GM23338 (cell line): ENCODE data around the gene ALDH5A1. TPM values are rescaled to one million over a fixed set of nuclear protein-coding genes. Genes with fewer than 3 reads are reported as not detected.

Source experiments
- ATAC-seq: fragments of 200-7000 bp; cut with Tn5 transposase; 3 replicates; pipeline ENCODE4 v1.9.1; 2020
- DNase-seq: peaks from one replicate; pipeline ENCODE4 v3.0.0-alpha.2; 2015; ENCODE audit warnings: low spot score
- H2AFZ ChIP-seq: fragments of 200-600 bp; sonication (generic); 2 replicates; pipeline ENCODE4 v1.8.0; 2016; ENCODE audit warnings: antibody characterized with exemption, mild to moderate bottlenecking, moderate library complexity
- H3F3A ChIP-seq: fragments of 200-600 bp; sonication (generic); replicated peaks from 2 replicates; pipeline ENCODE4 v1.8.0; 2017; ENCODE audit warnings: antibody characterized with exemption, mixed run types, low read depth
- H3K27ac ChIP-seq: fragments of 200-600 bp; sonication (generic); 2 replicates; pipeline ENCODE4 v1.6.1; 2016; ENCODE audit warnings: low read depth
- H3K27me3 ChIP-seq: fragments of 200-600 bp; sonication (generic); 2 replicates; pipeline ENCODE4 v1.8.0; 2016; ENCODE audit warnings: mild to moderate bottlenecking, mixed run types, moderate library complexity; ENCODE audit not compliant: insufficient read depth
- H3K36me3 ChIP-seq: fragments of 200-600 bp; sonication (generic); 2 replicates; pipeline ENCODE4 v1.8.0; 2016; ENCODE audit warnings: mild to moderate bottlenecking; ENCODE audit not compliant: insufficient read depth
- H3K4me1 ChIP-seq: fragments of 200-600 bp; sonication (generic); 2 replicates; pipeline ENCODE4 v1.8.0; 2016; ENCODE audit warnings: mild to moderate bottlenecking, moderate library complexity; ENCODE audit not compliant: insufficient read depth
- H3K4me2 ChIP-seq: fragments of 200-600 bp; sonication (generic); 2 replicates; pipeline ENCODE4 v1.7.1; 2017; ENCODE audit warnings: mixed run types
- H3K4me3 ChIP-seq: fragments of 200-600 bp; sonication (generic); 2 replicates; pipeline ENCODE4 v1.6.1; 2016; ENCODE audit warnings: mixed run types
- H3K79me2 ChIP-seq: fragments of 200-600 bp; sonication (generic); replicated peaks from 2 replicates; pipeline ENCODE4 v1.8.0; 2017; ENCODE audit warnings: mild to moderate bottlenecking; ENCODE audit not compliant: insufficient read depth
- H3K9me2 ChIP-seq: fragments of 200-600 bp; sonication (generic); 2 replicates; pipeline ENCODE4 v1.8.0; 2017; ENCODE audit not compliant: insufficient read depth
- H4K20me1 ChIP-seq: fragments of 200-600 bp; sonication (generic); replicated peaks from 2 replicates; pipeline ENCODE4 v1.8.0; 2017; ENCODE audit warnings: mild to moderate bottlenecking; ENCODE audit not compliant: insufficient read depth
- H3K27ac Mint-ChIP-seq: 2 replicates; pipeline ENCODE4 v1.8.0; 2020; ENCODE audit warnings: inconsistent platforms, mild to moderate bottlenecking, moderate library complexity, mixed read lengths
- H3K27me3 Mint-ChIP-seq: 3 replicates; pipeline ENCODE4 v1.8.0; 2022; ENCODE audit warnings: low read depth, mild to moderate bottlenecking, moderate library complexity, mixed read lengths, inconsistent platforms; ENCODE audit not compliant: insufficient read depth, poor library complexity
- H3K36me3 Mint-ChIP-seq: 3 replicates; pipeline ENCODE4 v1.8.0; 2021; ENCODE audit warnings: low read depth, mild to moderate bottlenecking, inconsistent platforms, moderate library complexity, mixed read lengths
- H3K4me1 Mint-ChIP-seq: 3 replicates; pipeline ENCODE4 v1.8.0; 2020; ENCODE audit warnings: mild to moderate bottlenecking, inconsistent platforms, mixed read lengths
- H3K4me3 Mint-ChIP-seq: 3 replicates; pipeline ENCODE4 v1.8.0; 2021; ENCODE audit warnings: moderate library complexity, mild to moderate bottlenecking, inconsistent platforms, mixed read lengths
- H3K9me3 Mint-ChIP-seq: 3 replicates; pipeline ENCODE4 v1.8.0; 2020; ENCODE audit warnings: moderate library complexity, mild to moderate bottlenecking, inconsistent platforms, mixed read lengths
- EZH2phosphoT487 ChIP-seq: fragments of 200-600 bp; sonication (generic); IDR thresholded peaks from one replicate; pipeline ENCODE4 v1.8.1; 2018; ENCODE audit warnings: antibody characterized with exemption; ENCODE audit not compliant: unreplicated experiment
- POLR2AphosphoS5 ChIP-seq: IDR thresholded peaks from 2 replicates; pipeline ENCODE4 v1.6.1; 2016; ENCODE audit warnings: antibody characterized with exemption, low read depth
- STAT1 ChIP-seq: IDR thresholded peaks from one replicate; pipeline ENCODE4 v1.6.1; 2016; ENCODE audit warnings: antibody characterized with exemption; ENCODE audit not compliant: unreplicated experiment
- polyA plus RNA-seq: library from polyadenylated mRNA; unstranded; fragments of >200 nt; fragmentation: Nextera tagmentation; extraction: Ambion mirVana; gene quantifications from 2 replicates; pipeline ENCODE4 v1.2.1, GENCODE V29; 2016
- total RNA-seq: library from RNA; depleted of rRNA; stranded (reverse); fragments of >200 nt; shearing (Covaris generic); gene quantifications from 2 replicates; pipeline ENCODE4 v1.2.3, GENCODE V29; 2014
- TF ChIP-seq, protein P1 (sequence below): fragments of 250-450 bp; sonication (Bioruptor Pico); IDR thresholded peaks from 2 replicates; pipeline ENCODE4 v1.5.0; 2020; ENCODE audit warnings: mild to moderate bottlenecking, moderate library complexity
- TF ChIP-seq, protein P2 (sequence below), 2 experiments: fragments of 200-600 bp in 1 of 2; sonication (generic) in 1 of 2; conservative IDR thresholded peaks; 2 replicates each; pipeline versions ENCODE4 v1.5.1 to v1.6.1; 2016 to 2017; ENCODE audit warnings: antibody characterized with exemption in 2 of 2, low read depth in 2 of 2, mild to moderate bottlenecking in 2 of 2, moderate library complexity in 1 of 2
- TF ChIP-seq, protein P3 (sequence below): IDR thresholded peaks from one replicate; pipeline ENCODE4 v1.6.1; 2018; ENCODE audit warnings: antibody characterized with exemption; ENCODE audit not compliant: unreplicated experiment

The ALDH5A1 gene
- total and polyA plus RNA-seq, 2 experiments from 2014 or later = 3.1 to 5.2 TPM

DNA sequence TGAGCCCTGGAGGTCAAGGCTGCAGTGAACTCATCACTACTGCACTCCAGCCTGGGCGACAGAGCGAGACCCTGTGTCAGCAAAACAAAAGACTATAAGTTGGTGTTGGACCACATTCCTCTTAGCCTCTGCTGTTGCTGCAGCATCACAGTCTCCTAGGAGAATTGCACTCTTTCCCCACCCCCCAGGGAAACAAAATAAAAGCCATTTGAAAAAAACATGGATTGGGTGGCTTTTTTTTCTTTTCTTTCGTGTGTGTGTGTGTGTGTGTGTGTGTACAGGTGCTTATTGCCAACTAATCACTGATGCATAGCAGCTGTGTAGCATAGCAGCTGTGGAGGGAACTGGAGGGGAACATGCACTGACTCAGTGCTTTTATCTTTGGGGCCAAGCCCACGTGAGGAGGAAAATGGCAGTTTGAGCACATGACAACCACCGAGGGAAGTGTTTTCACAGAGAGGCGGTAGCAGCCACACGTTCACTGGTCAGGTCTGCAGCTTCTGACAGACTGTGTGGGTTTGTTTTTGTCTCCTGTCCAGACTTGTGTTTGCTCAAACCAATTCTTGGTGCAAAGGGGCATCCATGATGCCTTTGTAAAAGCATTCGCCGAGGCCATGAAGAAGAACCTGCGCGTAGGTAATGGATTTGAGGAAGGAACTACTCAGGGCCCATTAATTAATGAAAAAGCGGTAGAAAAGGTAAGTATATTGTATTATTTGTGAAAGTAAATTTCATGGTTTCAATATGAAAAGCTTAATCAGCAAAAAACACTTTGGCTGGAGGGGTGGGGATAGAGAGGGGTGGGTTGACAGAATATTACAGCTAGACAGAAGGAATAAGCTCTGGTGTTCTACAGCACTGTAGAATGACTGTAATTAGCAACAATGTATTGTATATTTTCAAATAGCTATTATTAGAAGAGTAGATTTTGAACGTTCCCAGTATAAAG, 27.7 kb downstream of the ALDH5A1 start:
- no peaks in the 10 kb centered on the region for H3K4me1 Mint-ChIP-seq
- H3K27me3 Mint-ChIP-seq = peaks cover 1% of the 10 kb centered on the region
- H3K9me2 ChIP-seq = no peaks in the 10 kb centered on the region
- no peaks in the 10 kb centered on the region for H3K4me1 ChIP-seq
- no peak overlapping the region for H3K4me3 ChIP-seq
- no peak overlapping the region for H3K27ac ChIP-seq
- no peaks in the 10 kb centered on the region for H3K79me2 ChIP-seq
- no peaks in the 10 kb centered on the region for H3K9me3 Mint-ChIP-seq
- DNase-seq (peak; percentile 11), ATAC-seq (no peak)
- no peak overlapping the region for H2AFZ ChIP-seq
- H3K27me3 ChIP-seq = no peaks in the 10 kb centered on the region
- H3F3A ChIP-seq = no peaks in the 10 kb centered on the region
- TF ChIP-seq EZH2phosphoT487 = no peak
- TF ChIP-seq, protein P1, sequence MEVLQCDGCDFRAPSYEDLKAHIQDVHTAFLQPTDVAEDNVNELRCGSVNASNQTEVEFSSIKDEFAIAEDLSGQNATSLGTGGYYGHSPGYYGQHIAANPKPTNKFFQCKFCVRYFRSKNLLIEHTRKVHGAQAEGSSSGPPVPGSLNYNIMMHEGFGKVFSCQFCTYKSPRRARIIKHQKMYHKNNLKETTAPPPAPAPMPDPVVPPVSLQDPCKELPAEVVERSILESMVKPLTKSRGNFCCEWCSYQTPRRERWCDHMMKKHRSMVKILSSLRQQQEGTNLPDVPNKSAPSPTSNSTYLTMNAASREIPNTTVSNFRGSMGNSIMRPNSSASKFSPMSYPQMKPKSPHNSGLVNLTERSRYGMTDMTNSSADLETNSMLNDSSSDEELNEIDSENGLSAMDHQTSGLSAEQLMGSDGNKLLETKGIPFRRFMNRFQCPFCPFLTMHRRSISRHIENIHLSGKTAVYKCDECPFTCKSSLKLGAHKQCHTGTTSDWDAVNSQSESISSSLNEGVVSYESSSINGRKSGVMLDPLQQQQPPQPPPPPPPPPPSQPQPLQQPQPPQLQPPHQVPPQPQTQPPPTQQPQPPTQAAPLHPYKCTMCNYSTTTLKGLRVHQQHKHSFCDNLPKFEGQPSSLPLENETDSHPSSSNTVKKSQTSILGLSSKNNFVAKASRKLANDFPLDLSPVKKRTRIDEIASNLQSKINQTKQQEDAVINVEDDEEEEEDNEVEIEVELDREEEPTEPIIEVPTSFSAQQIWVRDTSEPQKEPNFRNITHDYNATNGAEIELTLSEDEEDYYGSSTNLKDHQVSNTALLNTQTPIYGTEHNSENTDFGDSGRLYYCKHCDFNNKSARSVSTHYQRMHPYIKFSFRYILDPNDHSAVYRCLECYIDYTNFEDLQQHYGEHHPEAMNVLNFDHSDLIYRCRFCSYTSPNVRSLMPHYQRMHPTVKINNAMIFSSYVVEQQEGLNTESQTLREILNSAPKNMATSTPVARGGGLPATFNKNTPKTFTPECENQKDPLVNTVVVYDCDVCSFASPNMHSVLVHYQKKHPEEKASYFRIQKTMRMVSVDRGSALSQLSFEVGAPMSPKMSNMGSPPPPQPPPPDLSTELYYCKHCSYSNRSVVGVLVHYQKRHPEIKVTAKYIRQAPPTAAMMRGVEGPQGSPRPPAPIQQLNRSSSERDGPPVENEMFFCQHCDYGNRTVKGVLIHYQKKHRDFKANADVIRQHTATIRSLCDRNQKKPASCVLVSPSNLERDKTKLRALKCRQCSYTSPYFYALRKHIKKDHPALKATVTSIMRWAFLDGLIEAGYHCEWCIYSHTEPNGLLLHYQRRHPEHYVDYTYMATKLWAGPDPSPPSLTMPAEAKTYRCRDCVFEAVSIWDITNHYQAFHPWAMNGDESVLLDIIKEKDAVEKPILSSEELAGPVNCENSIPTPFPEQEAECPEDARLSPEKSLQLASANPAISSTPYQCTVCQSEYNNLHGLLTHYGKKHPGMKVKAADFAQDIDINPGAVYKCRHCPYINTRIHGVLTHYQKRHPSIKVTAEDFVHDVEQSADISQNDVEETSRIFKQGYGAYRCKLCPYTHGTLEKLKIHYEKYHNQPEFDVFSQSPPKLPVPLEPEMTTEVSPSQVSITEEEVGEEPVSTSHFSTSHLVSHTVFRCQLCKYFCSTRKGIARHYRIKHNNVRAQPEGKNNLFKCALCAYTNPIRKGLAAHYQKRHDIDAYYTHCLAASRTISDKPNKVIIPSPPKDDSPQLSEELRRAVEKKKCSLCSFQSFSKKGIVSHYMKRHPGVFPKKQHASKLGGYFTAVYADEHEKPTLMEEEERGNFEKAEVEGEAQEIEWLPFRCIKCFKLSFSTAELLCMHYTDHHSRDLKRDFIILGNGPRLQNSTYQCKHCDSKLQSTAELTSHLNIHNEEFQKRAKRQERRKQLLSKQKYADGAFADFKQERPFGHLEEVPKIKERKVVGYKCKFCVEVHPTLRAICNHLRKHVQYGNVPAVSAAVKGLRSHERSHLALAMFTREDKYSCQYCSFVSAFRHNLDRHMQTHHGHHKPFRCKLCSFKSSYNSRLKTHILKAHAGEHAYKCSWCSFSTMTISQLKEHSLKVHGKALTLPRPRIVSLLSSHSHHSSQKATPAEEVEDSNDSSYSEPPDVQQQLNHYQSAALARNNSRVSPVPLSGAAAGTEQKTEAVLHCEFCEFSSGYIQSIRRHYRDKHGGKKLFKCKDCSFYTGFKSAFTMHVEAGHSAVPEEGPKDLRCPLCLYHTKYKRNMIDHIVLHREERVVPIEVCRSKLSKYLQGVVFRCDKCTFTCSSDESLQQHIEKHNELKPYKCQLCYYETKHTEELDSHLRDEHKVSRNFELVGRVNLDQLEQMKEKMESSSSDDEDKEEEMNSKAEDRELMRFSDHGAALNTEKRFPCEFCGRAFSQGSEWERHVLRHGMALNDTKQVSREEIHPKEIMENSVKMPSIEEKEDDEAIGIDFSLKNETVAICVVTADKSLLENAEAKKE (CRISPR knock-in tag) = no peak
- TF ChIP-seq, protein P2, sequence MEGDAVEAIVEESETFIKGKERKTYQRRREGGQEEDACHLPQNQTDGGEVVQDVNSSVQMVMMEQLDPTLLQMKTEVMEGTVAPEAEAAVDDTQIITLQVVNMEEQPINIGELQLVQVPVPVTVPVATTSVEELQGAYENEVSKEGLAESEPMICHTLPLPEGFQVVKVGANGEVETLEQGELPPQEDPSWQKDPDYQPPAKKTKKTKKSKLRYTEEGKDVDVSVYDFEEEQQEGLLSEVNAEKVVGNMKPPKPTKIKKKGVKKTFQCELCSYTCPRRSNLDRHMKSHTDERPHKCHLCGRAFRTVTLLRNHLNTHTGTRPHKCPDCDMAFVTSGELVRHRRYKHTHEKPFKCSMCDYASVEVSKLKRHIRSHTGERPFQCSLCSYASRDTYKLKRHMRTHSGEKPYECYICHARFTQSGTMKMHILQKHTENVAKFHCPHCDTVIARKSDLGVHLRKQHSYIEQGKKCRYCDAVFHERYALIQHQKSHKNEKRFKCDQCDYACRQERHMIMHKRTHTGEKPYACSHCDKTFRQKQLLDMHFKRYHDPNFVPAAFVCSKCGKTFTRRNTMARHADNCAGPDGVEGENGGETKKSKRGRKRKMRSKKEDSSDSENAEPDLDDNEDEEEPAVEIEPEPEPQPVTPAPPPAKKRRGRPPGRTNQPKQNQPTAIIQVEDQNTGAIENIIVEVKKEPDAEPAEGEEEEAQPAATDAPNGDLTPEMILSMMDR (conservative IDR thresholded peaks at IDR 0.05; ENCODE audit: low read depth in 2 of 2) = no peak
- no peak for TF ChIP-seq STAT1
- TF ChIP-seq, protein P3, sequence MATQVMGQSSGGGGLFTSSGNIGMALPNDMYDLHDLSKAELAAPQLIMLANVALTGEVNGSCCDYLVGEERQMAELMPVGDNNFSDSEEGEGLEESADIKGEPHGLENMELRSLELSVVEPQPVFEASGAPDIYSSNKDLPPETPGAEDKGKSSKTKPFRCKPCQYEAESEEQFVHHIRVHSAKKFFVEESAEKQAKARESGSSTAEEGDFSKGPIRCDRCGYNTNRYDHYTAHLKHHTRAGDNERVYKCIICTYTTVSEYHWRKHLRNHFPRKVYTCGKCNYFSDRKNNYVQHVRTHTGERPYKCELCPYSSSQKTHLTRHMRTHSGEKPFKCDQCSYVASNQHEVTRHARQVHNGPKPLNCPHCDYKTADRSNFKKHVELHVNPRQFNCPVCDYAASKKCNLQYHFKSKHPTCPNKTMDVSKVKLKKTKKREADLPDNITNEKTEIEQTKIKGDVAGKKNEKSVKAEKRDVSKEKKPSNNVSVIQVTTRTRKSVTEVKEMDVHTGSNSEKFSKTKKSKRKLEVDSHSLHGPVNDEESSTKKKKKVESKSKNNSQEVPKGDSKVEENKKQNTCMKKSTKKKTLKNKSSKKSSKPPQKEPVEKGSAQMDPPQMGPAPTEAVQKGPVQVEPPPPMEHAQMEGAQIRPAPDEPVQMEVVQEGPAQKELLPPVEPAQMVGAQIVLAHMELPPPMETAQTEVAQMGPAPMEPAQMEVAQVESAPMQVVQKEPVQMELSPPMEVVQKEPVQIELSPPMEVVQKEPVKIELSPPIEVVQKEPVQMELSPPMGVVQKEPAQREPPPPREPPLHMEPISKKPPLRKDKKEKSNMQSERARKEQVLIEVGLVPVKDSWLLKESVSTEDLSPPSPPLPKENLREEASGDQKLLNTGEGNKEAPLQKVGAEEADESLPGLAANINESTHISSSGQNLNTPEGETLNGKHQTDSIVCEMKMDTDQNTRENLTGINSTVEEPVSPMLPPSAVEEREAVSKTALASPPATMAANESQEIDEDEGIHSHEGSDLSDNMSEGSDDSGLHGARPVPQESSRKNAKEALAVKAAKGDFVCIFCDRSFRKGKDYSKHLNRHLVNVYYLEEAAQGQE = no peak
- TF ChIP-seq POLR2AphosphoS5 = no peak
- H4K20me1 ChIP-seq = no peaks in the 10 kb centered on the region
- no peak overlapping the region for H3K4me2 ChIP-seq
- no peak overlapping the region for H3K27ac Mint-ChIP-seq
- no peaks in the 10 kb centered on the region for H3K36me3 ChIP-seq
- no peak overlapping the region for H3K4me3 Mint-ChIP-seq
- H3K36me3 Mint-ChIP-seq = no peaks in the 10 kb centered on the region
